K562 (cell line): ENCODE data around the gene OR2S2. TPM values are rescaled to one million over a fixed set of nuclear protein-coding genes. Genes with fewer than 3 reads are reported as not detected.
A peak's percentile ranks its signal among the peaks of the same experiment; 100 is the strongest.

Experiments
- ATAC-seq: fragments of 200-7000 bp; cut with Tn5 transposase; 3 replicates; pipeline ENCODE4 v1.9.1; 2020; ENCODE audit warnings: moderate library complexity
- BruUV-seq: library from RNA; stranded (reverse); fragments of 400-500 nt; replicated peaks from 2 replicates; lab custom pipeline; 2021; lab: Mats Ljungman, UMichigan
- CTCF ChIA-PET: fragments of 300-600 bp; formaldehyde crosslinking; extraction: SDS; loops from one replicate; lab custom pipeline; 2021; ENCODE audit warnings: low intra/inter-chr PET ratio; lab: Yijun Ruan, JAX
- POLR2A ChIA-PET: fragments of 300-600, 350-650 bp; sonication (Branson Sonifier 250); formaldehyde crosslinking; extraction: SDS; loops from one replicate; lab custom pipeline; 2021; ENCODE audit warnings: antibody characterized with exemption, inconsistent platforms; lab: Yijun Ruan, JAX
- DNase-seq, 4 experiments: peaks; one replicate each; pipeline versions ENCODE4 v3.0.0 to v3.0.0-alpha.2; 2011 to 2018; ENCODE audit warnings: low spot score in 3 of 4, mixed read lengths in 3 of 4; ENCODE audit errors: extremely low read depth in 1 of 4
- FAIRE-seq: peaks from 2 replicates; lab custom pipeline; 2011; peaks lifted over from hg19 to GRCh38; lab: Jason Lieb, UNC
- H2AFZ ChIP-seq: 2 replicates; pipeline ENCODE4 v1.6.0; 2011; ENCODE audit warnings: low read depth, low read length, control low read depth, inconsistent platforms
- H3K27ac ChIP-seq: fragments of 200-600 bp; 3 replicates; pipeline ENCODE4 v1.8.0; 2011; ENCODE audit warnings: low read depth, mild to moderate bottlenecking, control low read depth, inconsistent platforms, low read length, moderate library complexity, mixed read lengths; ENCODE audit errors: extremely low read depth
- H3K27me3 ChIP-seq, 2 experiments: fragments of 300-600 bp in 1 of 2; 2 replicates in 1 of 2; 3 replicates in 1 of 2; pipeline versions ENCODE4 v1.6.0 to v1.8.0; 2011; ENCODE audit warnings: inconsistent platforms in 2 of 2, low read length in 2 of 2, mild to moderate bottlenecking in 1 of 2, mixed read lengths in 1 of 2, moderate library complexity in 1 of 2; ENCODE audit not compliant: control insufficient read depth in 2 of 2, insufficient read depth in 2 of 2
- H3K36me3 ChIP-seq: fragments of 300-600 bp; 3 replicates; pipeline ENCODE4 v1.8.0; 2011; ENCODE audit warnings: mild to moderate bottlenecking, low read length, inconsistent platforms; ENCODE audit not compliant: control insufficient read depth, insufficient read depth
- H3K4me1 ChIP-seq, 2 experiments: fragments of 200-600 bp in 1 of 2; replicated peaks in 1 of 2; 2 replicates in 1 of 2; 3 replicates in 1 of 2; pipeline versions ENCODE4 v1.5.1 to v1.8.0; 2011; ENCODE audit warnings: inconsistent platforms in 2 of 2, low read length in 2 of 2, mild to moderate bottlenecking in 1 of 2, mixed read lengths in 1 of 2, moderate library complexity in 1 of 2; ENCODE audit not compliant: control insufficient read depth in 2 of 2, insufficient read depth in 2 of 2
- H3K4me2 ChIP-seq: 2 replicates; pipeline ENCODE4 v1.6.1; 2011; ENCODE audit warnings: low read length, control low read depth, inconsistent platforms, mixed read lengths; ENCODE audit not compliant: insufficient read depth
- H3K4me3 ChIP-seq: fragments of 200-600 bp; sonication (generic), shearing (Covaris generic); 2 replicates; pipeline ENCODE4 v1.5.1; 2016; ENCODE audit warnings: control low read depth, inconsistent platforms
- H3K79me2 ChIP-seq: fragments of 200-600 bp; 3 replicates; pipeline ENCODE4 v1.8.0; 2011; ENCODE audit warnings: low read length, inconsistent platforms; ENCODE audit not compliant: control insufficient read depth, insufficient read depth
- H3K9ac ChIP-seq, 2 experiments: 2 replicates each; pipeline versions ENCODE4 v1.6.0 to v1.6.1; 2011; ENCODE audit warnings: low read depth in 2 of 2, low read length in 2 of 2, control low read depth in 1 of 2, inconsistent platforms in 1 of 2, mild to moderate bottlenecking in 1 of 2, mixed read lengths in 1 of 2; ENCODE audit not compliant: insufficient read depth in 1 of 2
- H3K9me1 ChIP-seq: one replicate; pipeline ENCODE4 v1.6.0; 2011; ENCODE audit warnings: inconsistent platforms, mild to moderate bottlenecking, low read length, moderate library complexity; ENCODE audit not compliant: control insufficient read depth, insufficient read depth
- H3K9me3 ChIP-seq: replicated peaks from 2 replicates; pipeline ENCODE4 v1.5.1; 2011; ENCODE audit warnings: low read depth, low read length, inconsistent platforms; ENCODE audit not compliant: control insufficient read depth, insufficient read depth
- H4K20me1 ChIP-seq: replicated peaks from 2 replicates; pipeline ENCODE4 v1.6.1; 2011; ENCODE audit warnings: low read length, inconsistent platforms, mixed read lengths; ENCODE audit not compliant: control insufficient read depth, insufficient read depth
- BACH1 ChIP-seq: fragments of 200-800 bp; sonication (Bioruptor generic); IDR thresholded peaks from 2 replicates; pipeline ENCODE4 v1.6.1; 2016; ENCODE audit warnings: missing genetic modification characterization, missing compliant biosample characterization
- JUND ChIP-seq, 2 experiments: IDR thresholded peaks; 2 replicates in 1 of 2; 3 replicates in 1 of 2; pipeline ENCODE4 v1.6.1; 2011; ENCODE audit warnings: borderline replicate concordance in 2 of 2, low read depth in 2 of 2, low read length in 2 of 2, improper control_type of control experiment in 1 of 2, missing biosample characterization in 1 of 2, missing genetic modification characterization in 1 of 2, missing genetic modification reagents in 1 of 2
- NFIC ChIP-seq: fragments of 450-650 bp; IDR thresholded peaks from 2 replicates; pipeline ENCODE4 v1.6.1; 2017; ENCODE audit warnings: mild to moderate bottlenecking, inconsistent platforms
- WGBS: fragments of 100-300 bp; shearing (Covaris generic); methylation state at CpG from one replicate; pipeline ENCODE4 v1.1.6; 2016; ENCODE audit warnings: low coverage, mixed read lengths; ENCODE audit not compliant: insufficient coverage; ENCODE audit errors: missing lambda C conversion rate; 5-methylcytosine and 5-hydroxymethylcytosine counted together
- in situ Hi-C: fragments of 300-500 bp; cut with MboI; formaldehyde crosslinking; loops from 4 replicates; pipeline ENCODE4 v1.15.0; 2018; ENCODE audit warnings: inconsistent platforms, mixed read lengths
- intact Hi-C: fragments of 100-400 bp; cut with micrococcal nuclease; formaldehyde crosslinking; loops from 2 replicates; pipeline ENCODE4 v1.14.2; 2022
- polyA plus RNA-seq, 8 experiments: library from polyadenylated mRNA; depleted of rRNA in 4 of 8; stranded (reverse) in 5 of 8; unstranded in 3 of 8; fragments of >200 nt; fragmentation: Nextera tagmentation in 2 of 8; fragmentation: Illumina TruSeq in 1 of 8; extraction: Ambion mirVana in 2 of 8; extraction: Trizol in 1 of 8; gene quantifications; 2 replicates each; pipeline versions ENCODE4 v1.2.1 to v1.2.3, GENCODE V29; 2011 to 2014; ENCODE audit warnings: inconsistent platforms in 1 of 8, missing spikeins in 1 of 8
- total RNA-seq, 7 experiments: library from RNA; depleted of rRNA in 6 of 7; stranded (reverse); fragments of >200 nt in 6 of 7; fragmentation: Illumina TruSeq in 2 of 7; extraction: Trizol in 2 of 7; gene quantifications; 2 replicates each; pipeline versions ENCODE4 v1.2.1 to v1.2.3, GENCODE V29; 2011 to 2021; ENCODE audit warnings: low replicate concordance in 1 of 7

OR2S2 gene
- total and polyA plus RNA-seq, 9 of the 15 experiments (the other 6 are each of a cell fraction or from before 2014, with no cell fraction given), result not detected

- intact Hi-C loops, result no loop called here
- Histone ChIP-seq H3K4me2 (no peak overlapping the region), H4K20me1 (no peaks in the 10 kb centered on the region), H2AFZ (no peak overlapping the region), H3K27ac (no peak overlapping the region), H3K79me2 (no peaks in the 10 kb centered on the region), H3K4me1 (peaks cover 7 to 45% of the 10 kb centered on the region in 2 experiments; a peak in 4 of 5 replicates)
- ATAC-seq, result no peak
- no peak for FAIRE-seq
- 43% methylated on average over 7 of the region's 13 CpGs for WGBS
- POLR2A ChIA-PET, result interaction anchor here (0.9 kb wide), 1 partner anchor 176 kb away, joined by 4 read pairs; the partner anchor contains the start of genes CREB3 and TLN1
- TF ChIP-seq NFIC (peak; percentile 64), JUND (IDR thresholded peaks at IDR 0.05; ENCODE audit: borderline replicate concordance, low read depth, low read length) (peak; percentile 31; the same call in 1 of the 2 replicates), JUND (tag; IDR thresholded peaks at IDR 0.05; ENCODE audit: borderline replicate concordance, low read depth, low read length) (no peak), BACH1 (no peak)
- TF ChIP-seq, all 486 proteins: peak for 2
- CTCF ChIA-PET, result no interaction called here
- H3K36me3 ChIP-seq, result no peaks in the 10 kb centered on the region
- no peaks in the 10 kb centered on the region for H3K27me3 ChIP-seq
- in situ Hi-C loops, result no loop called here
- no peaks in the 10 kb centered on the region for H3K9me3 ChIP-seq
- no peaks in the 10 kb centered on the region for H3K9me1 ChIP-seq
- DNase-seq, result peak in 1 of 4 experiments; percentile 24
- H3K9ac ChIP-seq, result peak overlapping the region in 1 of 2 experiments; percentile 58; a peak in 1 of 4 replicates
- no TSS peak for BruUV-seq
- H3K4me3 ChIP-seq, result no peak overlapping the region
Measured at GRCh38 chr9:35907711-35908503, 50.0 kb downstream of the OR2S2 start.

Other genes with a start within 250 kb of the OR2S2 start
Only the 7 nearest of the 17 such genes appear.
- 39.5 and 65.1 TPM in 2 replicates for gene HINT2, start 143.1 kb downstream of the OR2S2 start, total RNA-seq (2014; rRNA removed)
- 27.9 and 30.3 TPM in 2 replicates for gene HINT2, start 143.1 kb downstream of the OR2S2 start, total RNA-seq (2014; rRNA removed; fragmentation: Illumina TruSeq; extraction: Trizol)
- 23.6 and 23.7 TPM in 2 replicates for gene HINT2, start 143.1 kb downstream of the OR2S2 start, total RNA-seq (2015; rRNA removed; fragmentation: Illumina TruSeq; extraction: Trizol)
- 34.2 and 40.5 TPM in 2 replicates for gene HINT2, start 143.1 kb downstream of the OR2S2 start, total RNA-seq (2021)
- 27.2 and 33.7 TPM in 2 replicates for gene HINT2, start 143.1 kb downstream of the OR2S2 start, polyA plus RNA-seq (2011; rRNA removed)
- gene HINT2, start 143.1 kb downstream of the OR2S2 start, polyA plus RNA-seq (2014; fragmentation: Illumina TruSeq; extraction: Trizol), result 33.2 and 35.0 TPM in 2 replicates
- 1 to 10 TPM; 5.6 to 6.2 TPM for gene HINT2, start 143.1 kb downstream of the OR2S2 start, polyA plus RNA-seq (2014; fragmentation: Nextera tagmentation; extraction: Ambion mirVana)
- gene HINT2, start 143.1 kb downstream of the OR2S2 start, polyA plus RNA-seq (2014; rRNA removed), result 44.1 and 49.9 TPM in 2 replicates
- not detected in 2 replicates for gene FAM221B, start 129.4 kb downstream of the OR2S2 start, total RNA-seq (2014; rRNA removed)
- not detected in 2 replicates for gene FAM221B, start 129.4 kb downstream of the OR2S2 start, total RNA-seq (2014; rRNA removed; fragmentation: Illumina TruSeq; extraction: Trizol)
- gene FAM221B, start 129.4 kb downstream of the OR2S2 start, total RNA-seq (2015; rRNA removed; fragmentation: Illumina TruSeq; extraction: Trizol), result not detected in 2 replicates
- not detected in 2 replicates for gene FAM221B, start 129.4 kb downstream of the OR2S2 start, total RNA-seq (2021)
- not detected in 2 replicates for gene FAM221B, start 129.4 kb downstream of the OR2S2 start, polyA plus RNA-seq (2011; rRNA removed)
- not detected in 2 replicates for gene FAM221B, start 129.4 kb downstream of the OR2S2 start, polyA plus RNA-seq (2014; fragmentation: Illumina TruSeq; extraction: Trizol)
- under 1 TPM in 1 of 2 experiments, not detected in 1; 0.01 TPM for gene FAM221B, start 129.4 kb downstream of the OR2S2 start, polyA plus RNA-seq (2014; fragmentation: Nextera tagmentation; extraction: Ambion mirVana)
- gene FAM221B, start 129.4 kb downstream of the OR2S2 start, polyA plus RNA-seq (2014; rRNA removed), result not detected in 2 replicates
- 0.57 and 1.1 TPM in 2 replicates for gene TMEM8B, start 128.9 kb downstream of the OR2S2 start, total RNA-seq (2014; rRNA removed)
- 0.11 and 0.19 TPM in 2 replicates for gene TMEM8B, start 128.9 kb downstream of the OR2S2 start, total RNA-seq (2014; rRNA removed; fragmentation: Illumina TruSeq; extraction: Trizol)
- 0.36 and 0.38 TPM in 2 replicates for gene TMEM8B, start 128.9 kb downstream of the OR2S2 start, total RNA-seq (2015; rRNA removed; fragmentation: Illumina TruSeq; extraction: Trizol)
- gene TMEM8B, start 128.9 kb downstream of the OR2S2 start, total RNA-seq (2021), result 1.3 and 2.2 TPM in 2 replicates
- 1.2 and 3.6 TPM in 2 replicates for gene TMEM8B, start 128.9 kb downstream of the OR2S2 start, polyA plus RNA-seq (2011; rRNA removed)
- 1.1 and 1.7 TPM in 2 replicates for gene TMEM8B, start 128.9 kb downstream of the OR2S2 start, polyA plus RNA-seq (2014; fragmentation: Illumina TruSeq; extraction: Trizol)
- gene TMEM8B, start 128.9 kb downstream of the OR2S2 start, polyA plus RNA-seq (2014; fragmentation: Nextera tagmentation; extraction: Ambion mirVana), result under 1 TPM; 0.01 to 0.06 TPM
- 1.6 TPM in 2 replicates for gene TMEM8B, start 128.9 kb downstream of the OR2S2 start, polyA plus RNA-seq (2014; rRNA removed)
- gene OR13J1, start 87.8 kb downstream of the OR2S2 start, total RNA-seq (2014; rRNA removed), result not detected in 2 replicates
- gene OR13J1, start 87.8 kb downstream of the OR2S2 start, total RNA-seq (2014; rRNA removed; fragmentation: Illumina TruSeq; extraction: Trizol), result not detected in 2 replicates
- not detected in 2 replicates for gene OR13J1, start 87.8 kb downstream of the OR2S2 start, total RNA-seq (2015; rRNA removed; fragmentation: Illumina TruSeq; extraction: Trizol)
- gene OR13J1, start 87.8 kb downstream of the OR2S2 start, total RNA-seq (2021), result not detected in 2 replicates
- not detected in 2 replicates for gene OR13J1, start 87.8 kb downstream of the OR2S2 start, polyA plus RNA-seq (2011; rRNA removed)
- gene OR13J1, start 87.8 kb downstream of the OR2S2 start, polyA plus RNA-seq (2014; fragmentation: Illumina TruSeq; extraction: Trizol), result not detected in 2 replicates
- not detected for gene OR13J1, start 87.8 kb downstream of the OR2S2 start, polyA plus RNA-seq (2014; fragmentation: Nextera tagmentation; extraction: Ambion mirVana)
- gene OR13J1, start 87.8 kb downstream of the OR2S2 start, polyA plus RNA-seq (2014; rRNA removed), result not detected in 2 replicates
- not detected in 2 replicates for gene HRCT1, start 52.0 kb downstream of the OR2S2 start, total RNA-seq (2014; rRNA removed)
- gene HRCT1, start 52.0 kb downstream of the OR2S2 start, total RNA-seq (2014; rRNA removed; fragmentation: Illumina TruSeq; extraction: Trizol), result not detected in 2 replicates
- gene HRCT1, start 52.0 kb downstream of the OR2S2 start, total RNA-seq (2015; rRNA removed; fragmentation: Illumina TruSeq; extraction: Trizol), result not detected in 2 replicates
- not detected in 2 replicates for gene HRCT1, start 52.0 kb downstream of the OR2S2 start, total RNA-seq (2021)
- gene HRCT1, start 52.0 kb downstream of the OR2S2 start, polyA plus RNA-seq (2011; rRNA removed), result 0.08 and 0.40 TPM in 2 replicates
- gene HRCT1, start 52.0 kb downstream of the OR2S2 start, polyA plus RNA-seq (2014; fragmentation: Illumina TruSeq; extraction: Trizol), result not detected in 2 replicates
- gene HRCT1, start 52.0 kb downstream of the OR2S2 start, polyA plus RNA-seq (2014; fragmentation: Nextera tagmentation; extraction: Ambion mirVana), result not detected
- not detected in 2 replicates for gene HRCT1, start 52.0 kb downstream of the OR2S2 start, polyA plus RNA-seq (2014; rRNA removed)
- not detected in 2 replicates for gene SPAAR, start 48.7 kb downstream of the OR2S2 start, total RNA-seq (2014; rRNA removed)
- not detected in 2 replicates for gene SPAAR, start 48.7 kb downstream of the OR2S2 start, total RNA-seq (2014; rRNA removed; fragmentation: Illumina TruSeq; extraction: Trizol)
- not detected in 2 replicates for gene SPAAR, start 48.7 kb downstream of the OR2S2 start, total RNA-seq (2015; rRNA removed; fragmentation: Illumina TruSeq; extraction: Trizol)
- not detected in 2 replicates for gene SPAAR, start 48.7 kb downstream of the OR2S2 start, total RNA-seq (2021)
- gene SPAAR, start 48.7 kb downstream of the OR2S2 start, polyA plus RNA-seq (2011; rRNA removed), result not detected in 2 replicates
- not detected in 2 replicates for gene SPAAR, start 48.7 kb downstream of the OR2S2 start, polyA plus RNA-seq (2014; fragmentation: Illumina TruSeq; extraction: Trizol)
- not detected for gene SPAAR, start 48.7 kb downstream of the OR2S2 start, polyA plus RNA-seq (2014; fragmentation: Nextera tagmentation; extraction: Ambion mirVana)
- gene SPAAR, start 48.7 kb downstream of the OR2S2 start, polyA plus RNA-seq (2014; rRNA removed), result not detected in 2 replicates
- 0.36 TPM in 1 of 2 replicates, not detected in the other for gene RECK, start 78.8 kb upstream of the OR2S2 start, total RNA-seq (2014; rRNA removed)
- 0.06 and 0.22 TPM in 2 replicates for gene RECK, start 78.8 kb upstream of the OR2S2 start, total RNA-seq (2014; rRNA removed; fragmentation: Illumina TruSeq; extraction: Trizol)
- 0.04 and 0.08 TPM in 2 replicates for gene RECK, start 78.8 kb upstream of the OR2S2 start, total RNA-seq (2015; rRNA removed; fragmentation: Illumina TruSeq; extraction: Trizol)
- 0.11 and 0.34 TPM in 2 replicates for gene RECK, start 78.8 kb upstream of the OR2S2 start, total RNA-seq (2021)
- 0.08 and 0.33 TPM in 2 replicates for gene RECK, start 78.8 kb upstream of the OR2S2 start, polyA plus RNA-seq (2011; rRNA removed)
- gene RECK, start 78.8 kb upstream of the OR2S2 start, polyA plus RNA-seq (2014; fragmentation: Illumina TruSeq; extraction: Trizol), result 0.11 and 0.16 TPM in 2 replicates
- under 1 TPM; 0.06 to 0.07 TPM for gene RECK, start 78.8 kb upstream of the OR2S2 start, polyA plus RNA-seq (2014; fragmentation: Nextera tagmentation; extraction: Ambion mirVana)
- gene RECK, start 78.8 kb upstream of the OR2S2 start, polyA plus RNA-seq (2014; rRNA removed), result 0.19 and 0.66 TPM in 2 replicates